Activated T-helper 1 cell treated with anti-CD3 and anti-CD28 coated beads, Interleukin-12 subunit alpha, Interleukin-12 subunit beta, Interleukin-2, Interleukin-4 antibody, amounts not matched to agents 30 ng/mL and 10 ng/mL and 1 ng/mL, durations not matched to agents 14 hours and 24 hours and 36 hours (primary cell): ENCODE data around the gene OAT. TPM values are rescaled to one million over a fixed set of nuclear protein-coding genes. Genes with fewer than 3 reads are reported as not detected.

ENCODE experiments used
- DNase-seq: peaks from one replicate; pipeline ENCODE4 v3.0.0; 2021; ENCODE audit warnings: low spot score
- H3K27ac Mint-ChIP-seq: one replicate; pipeline ENCODE4 v1.8.0; 2021; ENCODE audit warnings: mild to moderate bottlenecking, mixed read lengths
- H3K27me3 Mint-ChIP-seq: one replicate; pipeline ENCODE4 v1.8.0; 2022; ENCODE audit warnings: mild to moderate bottlenecking, moderate library complexity, mixed read lengths; ENCODE audit not compliant: insufficient read depth
- H3K36me3 Mint-ChIP-seq: one replicate; pipeline ENCODE4 v1.8.0; 2021; ENCODE audit warnings: low read depth, mixed read lengths
- H3K4me1 Mint-ChIP-seq: one replicate; pipeline ENCODE4 v1.8.0; 2021; ENCODE audit warnings: low read depth, mixed read lengths
- H3K4me3 Mint-ChIP-seq: one replicate; pipeline ENCODE4 v1.8.0; 2021; ENCODE audit warnings: mild to moderate bottlenecking, moderate library complexity, mixed read lengths
- H3K9me3 Mint-ChIP-seq: one replicate; pipeline ENCODE4 v1.8.0; 2021; ENCODE audit warnings: mixed read lengths
- intact Hi-C: fragments of 100-400 bp; cut with micrococcal nuclease; formaldehyde crosslinking; loops from one replicate; pipeline ENCODE4 v1.15.1; 2024
- total RNA-seq: library from RNA; stranded (reverse); gene quantifications from 2 replicates; pipeline ENCODE4 v1.2.3, GENCODE V29; 2022

The OAT gene
- total RNA-seq, 1 donor from 2014 or later = 35.6 TPM

- Mint-ChIP-seq H3K4me1 (peaks cover 7% of the 10 kb centered on the region), H3K27me3 (peaks cover 5% of the 10 kb centered on the region), H3K27ac (no peak overlapping the region), H3K9me3 (no peaks in the 10 kb centered on the region), H3K4me3 (no peak overlapping the region), H3K36me3 (no peaks in the 10 kb centered on the region)
- intact Hi-C loops = no loop called here
- no peak for DNase-seq
These were observed 4.6 kb downstream of the OAT start for GRCh38 chr10:124414076-124414475.

- Mint-ChIP-seq H3K4me3 (no peak overlapping the region), H3K27me3 (no peaks in the 10 kb centered on the region), H3K9me3 (no peaks in the 10 kb centered on the region), H3K4me1 (no peaks in the 10 kb centered on the region), H3K27ac (no peak overlapping the region), H3K36me3 (peaks cover 10% of the 10 kb centered on the region)
- intact Hi-C loops = no loop called here
- DNase-seq = no peak
These were observed 9.0 kb downstream of the OAT start for GRCh38 chr10:124409696-124410095.

GRCh38 chr10:124408357-124408756 lies 10.4 kb downstream of the OAT start:
- no peak for DNase-seq
- H3K4me1 Mint-ChIP-seq = peaks cover 7% of the 10 kb centered on the region
- no peaks in the 10 kb centered on the region for H3K27me3 Mint-ChIP-seq
- intact Hi-C loops = no loop called here
- peaks cover 15% of the 10 kb centered on the region for H3K36me3 Mint-ChIP-seq
- H3K4me3 Mint-ChIP-seq = no peak overlapping the region
- H3K9me3 Mint-ChIP-seq = no peaks in the 10 kb centered on the region
- H3K27ac Mint-ChIP-seq = no peak overlapping the region

DNA sequence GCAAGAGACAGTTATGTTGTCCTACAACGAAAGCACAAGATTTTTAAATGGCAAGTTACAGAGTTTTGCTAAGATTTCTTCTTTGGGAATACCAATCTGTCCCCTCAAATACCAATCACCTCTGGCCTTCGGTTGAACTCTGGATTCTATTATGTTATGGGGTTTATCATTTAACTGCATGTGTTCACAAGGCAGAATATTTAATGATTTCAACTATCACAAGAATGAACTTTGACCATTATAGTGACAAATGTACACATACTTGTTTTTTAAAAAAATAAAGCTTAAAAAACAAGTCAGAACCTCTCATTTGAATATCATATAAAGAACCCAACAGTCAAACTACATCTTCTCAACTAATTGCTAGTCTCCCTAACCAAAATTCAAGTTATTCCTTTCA lies 11.3 kb downstream of the OAT start:
- DNase-seq = no peak
- Mint-ChIP-seq H3K36me3 (peaks cover 18% of the 10 kb centered on the region), H3K4me3 (no peak overlapping the region), H3K27ac (no peak overlapping the region), H3K27me3 (no peaks in the 10 kb centered on the region), H3K4me1 (peaks cover 11% of the 10 kb centered on the region), H3K9me3 (no peaks in the 10 kb centered on the region)
- intact Hi-C loops = no loop called here

DNA sequence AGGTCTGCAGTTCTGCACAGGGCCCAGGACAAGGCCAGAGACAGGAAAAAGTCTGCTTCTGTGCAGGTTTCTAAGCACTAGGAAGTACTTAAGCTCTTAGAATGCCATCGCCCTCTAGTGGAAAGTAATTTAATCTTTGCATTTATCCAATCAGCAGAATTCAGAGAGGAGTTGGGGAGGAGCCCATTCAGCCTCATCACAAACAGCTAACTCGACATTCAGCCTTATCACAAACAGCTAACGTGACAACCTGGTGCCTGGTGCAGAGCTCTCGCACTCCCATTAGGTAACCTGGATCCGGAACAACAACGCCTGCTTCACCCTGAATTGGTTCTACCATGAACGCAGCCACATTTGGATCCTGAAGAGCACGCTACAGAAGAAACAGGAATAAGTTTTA lies 15.2 kb downstream of the OAT start:
- Mint-ChIP-seq H3K36me3 (peaks cover 27% of the 10 kb centered on the region), H3K27ac (no peak overlapping the region), H3K27me3 (no peaks in the 10 kb centered on the region), H3K4me1 (peaks cover 11% of the 10 kb centered on the region), H3K4me3 (no peak overlapping the region), H3K9me3 (no peaks in the 10 kb centered on the region)
- intact Hi-C loops = loop anchor here (1.0 to 2.0 kb wide), 6 partner anchors 14 to 1315 kb away; partner anchors contain the start of genes EDRF1, LHPP and OAT
- peak; percentile 25 for DNase-seq

GRCh38 chr10:124402273-124402672 lies 16.4 kb downstream of the OAT start:
- no peak for DNase-seq
- intact Hi-C loops = loop anchor here (2.0 kb wide), 1 partner anchor 1317 kb away; the partner anchor contains the start of gene EDRF1
- Mint-ChIP-seq H3K4me1 (peaks cover 11% of the 10 kb centered on the region), H3K4me3 (no peak overlapping the region), H3K27me3 (no peaks in the 10 kb centered on the region), H3K27ac (no peak overlapping the region), H3K36me3 (peaks cover 21% of the 10 kb centered on the region), H3K9me3 (no peaks in the 10 kb centered on the region)

DNA sequence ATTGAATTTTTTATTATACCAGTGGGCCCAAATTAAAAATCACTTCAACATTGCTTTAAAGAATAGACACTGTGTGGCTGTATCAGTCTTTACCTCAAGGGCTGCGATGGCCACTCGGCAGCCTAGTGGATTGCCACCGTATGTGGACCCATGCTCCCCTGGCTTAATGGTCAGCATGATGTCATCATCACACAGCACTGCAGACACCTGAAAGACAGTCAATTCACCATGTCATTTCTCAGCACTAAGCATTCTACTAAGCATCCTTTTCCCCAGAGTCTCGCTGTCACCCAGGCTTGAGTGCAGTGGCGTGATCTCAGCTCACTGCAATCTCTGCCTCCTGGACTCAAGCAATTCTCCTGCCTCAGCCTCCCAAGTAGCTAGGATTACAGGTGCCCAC lies 17.1 kb downstream of the OAT start:
- H3K9me3 Mint-ChIP-seq = no peaks in the 10 kb centered on the region
- no peaks in the 10 kb centered on the region for H3K27me3 Mint-ChIP-seq
- peaks cover 11% of the 10 kb centered on the region for H3K4me1 Mint-ChIP-seq
- H3K27ac Mint-ChIP-seq = no peak overlapping the region
- DNase-seq = no peak
- H3K4me3 Mint-ChIP-seq = no peak overlapping the region
- intact Hi-C loops = loop anchor here (2.0 kb wide), 1 partner anchor 1317 kb away; the partner anchor contains the start of gene EDRF1
- H3K36me3 Mint-ChIP-seq = peaks cover 17% of the 10 kb centered on the region

DNA sequence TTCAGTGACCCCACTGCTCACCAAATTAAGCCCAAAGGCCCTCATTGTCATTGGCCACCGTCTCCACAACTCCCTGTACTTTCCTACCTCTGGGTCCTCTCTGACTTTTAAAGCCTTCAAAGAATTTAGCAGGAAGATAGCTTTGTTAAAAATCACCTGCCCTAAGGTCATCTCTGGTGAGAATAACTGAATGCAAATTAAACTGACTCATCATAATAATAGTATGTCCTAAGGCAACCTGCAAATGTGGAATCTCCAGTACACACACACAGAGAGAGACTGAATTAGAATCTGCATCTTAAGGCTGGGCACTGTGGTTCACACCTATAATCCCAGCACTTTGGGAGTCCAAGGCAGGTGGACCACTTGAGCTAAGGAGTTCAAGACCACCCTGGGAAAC lies 24.1 kb downstream of the OAT start:
- intact Hi-C loops = no loop called here
- H3K27ac Mint-ChIP-seq = no peak overlapping the region
- H3K36me3 Mint-ChIP-seq = no peaks in the 10 kb centered on the region
- peaks cover 4% of the 10 kb centered on the region for H3K27me3 Mint-ChIP-seq
- H3K4me1 Mint-ChIP-seq = no peaks in the 10 kb centered on the region
- DNase-seq = no peak
- no peak overlapping the region for H3K4me3 Mint-ChIP-seq
- H3K9me3 Mint-ChIP-seq = no peaks in the 10 kb centered on the region

DNA sequence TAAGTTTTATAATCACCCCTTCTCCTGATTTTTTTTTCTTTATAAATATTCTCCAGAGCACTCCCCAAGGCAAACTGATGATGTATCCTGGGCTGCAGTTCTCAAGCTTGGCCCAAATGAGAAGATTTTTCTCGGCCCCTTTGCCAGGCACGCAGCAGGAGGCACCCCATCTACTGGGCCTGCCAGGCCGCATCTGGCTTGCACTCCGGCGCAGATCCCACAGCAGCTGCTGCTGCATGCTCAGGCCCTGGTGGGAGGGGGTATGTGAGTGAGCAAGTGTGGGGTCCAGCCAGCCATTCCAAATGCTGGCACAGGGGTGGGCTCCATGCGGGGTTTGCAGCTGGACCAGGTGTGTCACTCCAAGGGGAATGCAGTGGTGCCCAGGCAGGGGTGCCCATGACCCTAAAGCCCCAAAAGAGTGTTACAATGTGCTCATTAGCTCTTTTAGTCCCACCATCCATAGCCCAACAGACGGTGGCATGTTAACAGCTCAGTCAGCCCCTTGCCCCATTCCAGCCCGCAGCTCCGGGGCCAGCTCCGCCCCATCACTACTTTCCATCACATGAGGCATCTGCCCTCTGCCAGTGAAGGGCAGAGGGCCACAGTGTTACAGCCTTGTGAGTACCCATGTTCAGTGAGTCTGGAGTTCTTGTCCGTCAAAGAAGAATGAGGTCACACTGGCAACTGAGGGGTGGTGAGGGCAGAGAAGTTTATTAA lies 25.9 kb downstream of the OAT start:
- no peaks in the 10 kb centered on the region for H3K9me3 Mint-ChIP-seq
- no peak for DNase-seq
- H3K36me3 Mint-ChIP-seq = no peaks in the 10 kb centered on the region
- H3K27me3 Mint-ChIP-seq = peaks cover 4% of the 10 kb centered on the region
- intact Hi-C loops = no loop called here
- H3K4me3 Mint-ChIP-seq = no peak overlapping the region
- no peak overlapping the region for H3K27ac Mint-ChIP-seq
- H3K4me1 Mint-ChIP-seq = no peaks in the 10 kb centered on the region

DNA sequence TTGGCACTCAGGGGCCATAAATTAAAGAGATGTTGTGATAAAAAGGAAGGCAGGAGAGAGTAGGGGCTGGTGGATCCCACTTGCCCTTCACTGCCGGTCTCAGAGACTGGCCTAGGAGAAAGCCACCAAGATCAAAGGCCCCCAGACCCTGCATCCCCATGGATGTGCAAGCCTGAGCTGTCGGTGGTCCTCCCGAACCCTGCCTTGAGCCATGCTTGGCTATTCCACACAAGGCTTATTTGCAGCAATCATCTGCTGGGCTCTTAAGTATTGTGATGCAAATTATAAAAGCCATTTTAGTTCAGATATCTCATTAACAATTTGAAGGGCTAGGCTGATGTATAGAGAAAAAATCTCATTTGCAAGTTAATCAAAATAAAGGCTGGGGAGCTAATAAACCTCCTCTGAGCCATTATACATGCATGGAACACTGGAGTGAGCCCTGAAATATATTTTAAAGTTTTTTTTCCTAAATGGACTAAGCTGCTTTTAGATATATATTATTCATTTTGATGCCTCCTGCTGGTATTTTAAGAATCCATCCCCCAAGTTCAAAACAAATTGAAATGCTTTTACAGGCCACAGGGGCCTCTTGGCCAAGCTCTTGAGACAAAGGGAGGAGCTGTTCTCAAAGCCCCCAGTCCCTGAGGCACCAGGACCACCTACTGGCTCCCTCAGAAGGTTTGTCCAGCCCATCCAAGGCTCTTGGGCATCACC lies 28.1 kb downstream of the OAT start:
- Mint-ChIP-seq H3K27ac (no peak overlapping the region), H3K4me1 (no peaks in the 10 kb centered on the region), H3K36me3 (no peaks in the 10 kb centered on the region), H3K4me3 (no peak overlapping the region), H3K27me3 (peaks cover 4% of the 10 kb centered on the region), H3K9me3 (no peaks in the 10 kb centered on the region)
- intact Hi-C loops = no loop called here
- no peak for DNase-seq

DNA sequence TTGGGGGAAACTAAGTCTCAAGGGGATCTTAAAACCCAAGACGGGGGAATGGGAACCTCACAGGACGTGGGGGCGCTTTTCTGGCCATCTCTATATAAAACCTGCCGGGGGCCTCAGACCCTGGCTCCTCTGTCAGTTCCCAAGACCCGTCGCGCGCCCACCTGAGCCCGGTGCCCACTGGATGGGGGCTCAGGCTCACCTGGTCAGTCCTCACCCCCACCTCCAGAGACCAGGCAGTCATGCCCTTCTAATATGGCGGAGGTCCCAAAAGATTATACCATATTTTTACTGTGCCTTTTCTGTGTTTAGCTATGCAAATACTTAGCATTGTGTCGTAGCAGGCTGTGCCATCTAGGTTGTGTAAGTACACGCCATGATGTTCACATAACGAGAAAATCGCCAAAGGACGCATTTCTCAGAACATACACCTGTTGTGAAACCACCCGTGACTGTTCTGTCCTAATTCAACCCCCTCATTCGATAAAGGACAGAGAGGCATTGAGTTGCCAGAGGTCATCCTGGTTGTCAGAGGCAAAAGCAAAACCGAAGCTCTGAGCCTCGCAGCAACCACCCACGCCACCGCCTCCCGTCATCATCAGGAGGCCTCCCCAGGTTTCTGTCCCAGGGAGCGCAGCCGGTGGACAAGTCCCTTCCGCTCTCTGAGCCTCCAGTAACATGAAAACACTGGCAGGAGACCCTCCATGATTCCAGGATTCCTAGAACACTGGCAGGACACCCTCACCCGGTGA lies 28.9 kb downstream of the OAT start:
- Mint-ChIP-seq H3K27me3 (peaks cover 6% of the 10 kb centered on the region), H3K27ac (no peak overlapping the region), H3K9me3 (no peaks in the 10 kb centered on the region), H3K36me3 (no peaks in the 10 kb centered on the region), H3K4me1 (no peaks in the 10 kb centered on the region), H3K4me3 (peak overlapping the region; percentile 57)
- no peak for DNase-seq
- intact Hi-C loops = loop anchor here (1.0 to 2.0 kb wide), 9 partner anchors 14 to 1330 kb away; partner anchors contain the start of genes EDRF1, LHPP and OAT

- H3K27me3 Mint-ChIP-seq = peaks cover 8% of the 10 kb centered on the region
- H3K4me3 Mint-ChIP-seq = peak overlapping the region; percentile 57
- peak; percentile 88 for DNase-seq
- no peaks in the 10 kb centered on the region for H3K36me3 Mint-ChIP-seq
- no peaks in the 10 kb centered on the region for H3K4me1 Mint-ChIP-seq
- H3K27ac Mint-ChIP-seq = no peak overlapping the region
- intact Hi-C loops = loop anchor here (1.0 to 2.0 kb wide), 9 partner anchors 14 to 1330 kb away; partner anchors contain the start of genes EDRF1, LHPP and OAT
- H3K9me3 Mint-ChIP-seq = no peaks in the 10 kb centered on the region
These were observed 29.7 kb downstream of the OAT start for GRCh38 chr10:124388823-124389612.
